ENCODE results near the gene FAM174C.

GRCh38 chr19:1234955-1235380 lies 40.4 kb upstream of the FAM174C start:
- TF ChIP-seq CTCF (IDR thresholded peaks at IDR 0.05; ENCODE audit: low read length) (no peak), EZH2 (IDR thresholded peaks at IDR 0.05; ENCODE audit: borderline replicate concordance, low read length) (no peak)

All from OCI-LY1 (cell line).